Transverse colon (tissue), 4 donors: Measurements from ENCODE around the gene SAMHD1. TPM values are rescaled to one million over a fixed set of nuclear protein-coding genes. Genes with fewer than 3 reads are reported as not detected.
"Not testable (repeated sequence)": the region's sequence is repeated elsewhere in the genome, so short reads cannot be mapped to it uniquely, and the experiment has no call there.

ENCODE experiments used
- DNase-seq: peaks from one replicate; pipeline ENCODE4 v3.0.0-alpha.2; 2019
- H3K27ac ChIP-seq, 4 donors: fragments of 200-600 bp; sonication (generic); 2 replicates each; pipeline ENCODE4 v1.5.1; 2016 to 2018; ENCODE audit warnings: inconsistent platforms in 4 of 4
- H3K27me3 ChIP-seq: fragments of 200-600 bp; sonication (generic); 2 replicates; pipeline ENCODE4 v1.5.1; 2017; ENCODE audit warnings: inconsistent platforms
- H3K36me3 ChIP-seq, 4 donors: fragments of 200-600 bp; sonication (generic); 2 replicates each; pipeline ENCODE4 v1.5.1; 2017 to 2019; ENCODE audit warnings: inconsistent platforms in 4 of 4
- H3K4me1 ChIP-seq, 4 donors: fragments of 200-600 bp; sonication (generic); 2 replicates each; pipeline ENCODE4 v1.5.1; 2017 to 2020; ENCODE audit warnings: inconsistent platforms in 4 of 4
- H3K4me3 ChIP-seq, 4 donors: fragments of 200-600 bp; sonication (generic); 1 replicate in 1 of 4; 2 replicates in 3 of 4; pipeline versions ENCODE4 v1.5.1 to v1.6.1; 2017 to 2019; ENCODE audit warnings: inconsistent platforms in 4 of 4
- H3K9me3 ChIP-seq, 2 donors: fragments of 200-600 bp; sonication (generic); 2 replicates each; pipeline ENCODE4 v1.5.1; 2017 to 2019; ENCODE audit warnings: inconsistent platforms in 2 of 2
- EP300 ChIP-seq: sonication (generic); formaldehyde crosslinking; IDR thresholded peaks from one replicate; pipeline ENCODE4 v1.6.1; 2017; ENCODE audit warnings: antibody characterized with exemption, low read depth
- POLR2A ChIP-seq: fragments of 450-650 bp; IDR thresholded peaks from one replicate; pipeline ENCODE4 v1.6.1; 2016; ENCODE audit warnings: antibody characterized with exemption, mild to moderate bottlenecking, moderate library complexity
- POLR2AphosphoS5 ChIP-seq, 3 donors: sonication (generic); formaldehyde crosslinking; IDR thresholded peaks; one replicate each; pipeline ENCODE4 v1.6.1; 2016; ENCODE audit warnings: antibody characterized with exemption in 3 of 3
- WGBS, 2 donors: methylation state at CpG; one replicate each; pipeline ENCODE4 v1.1.5; 2018; ENCODE audit warnings: low coverage in 1 of 2; 5-methylcytosine and 5-hydroxymethylcytosine counted together
- in situ Hi-C, 4 donors: fragments of 200-750 bp; cut with MboI; loops; one replicate each; pipeline versions ENCODE4 v1.15.0 to v1.15.1; 2017; ENCODE audit warnings: low sequenced_read_pairs in 3 of 4, low pct_ligation_motif_present in 1 of 4, low pct_unique_long_range_greater_than_20kb in 1 of 4
- intact Hi-C: fragments of 100-400 bp; cut with DNase I; formaldehyde crosslinking; loops from one replicate; pipeline ENCODE4 v1.15.1; 2023; ENCODE audit warnings: low total_unique reads
- total RNA-seq, 4 donors: library from RNA; depleted of rRNA; stranded (reverse); fragments of >200 nt; gene quantifications; one replicate each; pipeline ENCODE4 v1.1.0, GENCODE V29; 2016
- TF ChIP-seq, protein P1 (sequence below), 5 experiments: fragments of 200-600 bp in 3 of 5; fragments of 450-650 bp in 2 of 5; sonication (generic) in 3 of 5; IDR thresholded peaks; 1 replicate in 2 of 5; 2 replicates in 3 of 5; pipeline ENCODE4 v1.5.1; 2016 to 2017; ENCODE audit warnings: antibody characterized with exemption in 5 of 5, inconsistent platforms in 3 of 5, mild to moderate bottlenecking in 2 of 5, moderate library complexity in 1 of 5

Gene SAMHD1
- total RNA-seq, 4 donors from 2014 or later = 40.6 to 96.9 (median 70.6) TPM

DNA sequence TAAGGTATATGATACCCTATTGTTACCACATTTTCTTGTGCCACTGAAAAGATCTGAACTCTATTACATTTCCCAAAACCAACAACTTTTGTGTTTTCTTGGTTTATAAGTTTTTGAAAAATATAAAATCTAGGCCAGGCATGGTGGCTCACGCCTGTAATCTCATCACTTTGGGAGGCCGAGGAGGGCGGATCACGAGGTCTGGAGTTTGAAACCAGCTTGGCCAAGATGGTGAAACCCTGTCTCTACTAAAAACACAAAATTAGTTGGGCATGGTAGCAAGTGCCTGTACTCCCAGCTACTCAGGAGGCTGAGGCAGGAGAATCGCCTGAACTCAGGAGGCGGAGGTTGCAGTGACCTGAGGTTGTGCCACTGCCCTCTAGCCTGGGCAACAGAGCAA, 34.3 kb downstream of the SAMHD1 start:
- H3K4me1 ChIP-seq = no peaks in the 10 kb centered on the region
- H3K27me3 ChIP-seq = no peaks in the 10 kb centered on the region
- H3K27ac ChIP-seq = no peak overlapping the region
- H3K9me3 ChIP-seq = no peaks in the 10 kb centered on the region
- 96 to 100% methylated on average over 6 of the region's 6 CpGs for WGBS, 2 donors
- H3K4me3 ChIP-seq = no peak overlapping the region
- H3K36me3 ChIP-seq = peaks cover 0 to 40% (median 13%) of the 10 kb centered on the region in 4 donors
- intact Hi-C loops = no loop called here
- in situ Hi-C loops = no loop called here
- no peak for TF ChIP-seq POLR2AphosphoS5 (IDR thresholded peaks at IDR 0.05)
- TF ChIP-seq, protein P1, sequence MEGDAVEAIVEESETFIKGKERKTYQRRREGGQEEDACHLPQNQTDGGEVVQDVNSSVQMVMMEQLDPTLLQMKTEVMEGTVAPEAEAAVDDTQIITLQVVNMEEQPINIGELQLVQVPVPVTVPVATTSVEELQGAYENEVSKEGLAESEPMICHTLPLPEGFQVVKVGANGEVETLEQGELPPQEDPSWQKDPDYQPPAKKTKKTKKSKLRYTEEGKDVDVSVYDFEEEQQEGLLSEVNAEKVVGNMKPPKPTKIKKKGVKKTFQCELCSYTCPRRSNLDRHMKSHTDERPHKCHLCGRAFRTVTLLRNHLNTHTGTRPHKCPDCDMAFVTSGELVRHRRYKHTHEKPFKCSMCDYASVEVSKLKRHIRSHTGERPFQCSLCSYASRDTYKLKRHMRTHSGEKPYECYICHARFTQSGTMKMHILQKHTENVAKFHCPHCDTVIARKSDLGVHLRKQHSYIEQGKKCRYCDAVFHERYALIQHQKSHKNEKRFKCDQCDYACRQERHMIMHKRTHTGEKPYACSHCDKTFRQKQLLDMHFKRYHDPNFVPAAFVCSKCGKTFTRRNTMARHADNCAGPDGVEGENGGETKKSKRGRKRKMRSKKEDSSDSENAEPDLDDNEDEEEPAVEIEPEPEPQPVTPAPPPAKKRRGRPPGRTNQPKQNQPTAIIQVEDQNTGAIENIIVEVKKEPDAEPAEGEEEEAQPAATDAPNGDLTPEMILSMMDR (IDR thresholded peaks at IDR 0.05) = no peak
- no peak for TF ChIP-seq POLR2A
- no peak for TF ChIP-seq EP300
- no peak for DNase-seq

DNA sequence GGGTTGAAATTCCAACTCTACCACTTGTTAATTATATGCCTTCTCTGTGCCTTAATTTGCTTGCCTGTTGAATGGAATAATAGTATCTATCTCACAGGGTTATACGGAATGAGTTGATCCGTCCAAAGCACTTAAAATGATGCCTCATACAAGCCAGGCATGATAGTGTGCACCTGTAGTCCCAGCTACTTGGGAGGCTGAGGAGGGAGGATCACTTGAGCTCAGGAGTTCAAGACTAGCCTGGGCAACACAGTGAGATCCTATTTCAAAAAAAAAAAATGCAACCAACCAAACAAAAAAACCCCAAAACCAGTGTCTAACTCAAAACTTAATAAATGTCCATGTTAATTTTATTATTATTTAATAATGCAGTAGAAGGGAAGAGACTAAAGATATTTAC, 35.3 kb downstream of the SAMHD1 start:
- Histone ChIP-seq H3K27ac (no peak overlapping the region), H3K9me3 (no peaks in the 10 kb centered on the region), H3K36me3 (peaks cover 0 to 42% (median 18%) of the 10 kb centered on the region in 4 donors), H3K4me3 (no peak overlapping the region), H3K27me3 (no peaks in the 10 kb centered on the region), H3K4me1 (no peaks in the 10 kb centered on the region)
- no peak for DNase-seq
- intact Hi-C loops (no loop called here), in situ Hi-C loops (no loop called here)
- 94 to 95% methylated on average over 2 of the region's 2 CpGs for WGBS, 2 donors
- TF ChIP-seq POLR2AphosphoS5 (IDR thresholded peaks at IDR 0.05) (no peak), EP300 (no peak), POLR2A (no peak)
- TF ChIP-seq, protein P1 (IDR thresholded peaks at IDR 0.05) = no peak

DNA sequence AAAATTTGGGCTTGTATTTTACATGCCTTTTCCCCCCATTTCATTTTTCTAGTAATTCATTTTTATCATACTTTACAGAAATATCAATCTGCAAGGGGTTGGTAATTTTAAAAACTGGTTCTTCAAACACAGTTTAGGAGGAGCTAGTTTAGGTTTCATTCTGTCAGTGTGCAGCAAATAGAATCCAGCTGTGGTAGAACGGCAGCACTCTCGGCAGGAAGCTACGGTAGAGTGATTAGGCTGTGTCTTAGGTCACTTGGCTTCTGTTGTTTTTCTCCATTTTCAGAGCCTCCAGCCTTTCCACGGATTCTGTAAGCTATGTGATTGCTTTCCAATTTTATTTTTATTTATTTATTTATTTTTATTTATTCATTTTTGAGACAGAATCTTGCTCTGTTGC, 42.9 kb downstream of the SAMHD1 start:
- DNase-seq = no peak
- intact Hi-C loops = no loop called here
- H3K4me3 ChIP-seq = no peak overlapping the region
- no peak overlapping the region for H3K27ac ChIP-seq
- WGBS, 2 donors = 57 to 71% methylated on average over 4 of the region's 4 CpGs
- H3K4me1 ChIP-seq = no peaks in the 10 kb centered on the region
- no peak for TF ChIP-seq POLR2A
- TF ChIP-seq, protein P1 (IDR thresholded peaks at IDR 0.05) = no peak
- no peak for TF ChIP-seq EP300
- TF ChIP-seq POLR2AphosphoS5 (IDR thresholded peaks at IDR 0.05) = no peak
- peaks cover 0 to 64% (median 24%) of the 10 kb centered on the region in 4 donors for H3K36me3 ChIP-seq
- in situ Hi-C loops = no loop called here
- H3K9me3 ChIP-seq = no peaks in the 10 kb centered on the region
- no peaks in the 10 kb centered on the region for H3K27me3 ChIP-seq

DNA sequence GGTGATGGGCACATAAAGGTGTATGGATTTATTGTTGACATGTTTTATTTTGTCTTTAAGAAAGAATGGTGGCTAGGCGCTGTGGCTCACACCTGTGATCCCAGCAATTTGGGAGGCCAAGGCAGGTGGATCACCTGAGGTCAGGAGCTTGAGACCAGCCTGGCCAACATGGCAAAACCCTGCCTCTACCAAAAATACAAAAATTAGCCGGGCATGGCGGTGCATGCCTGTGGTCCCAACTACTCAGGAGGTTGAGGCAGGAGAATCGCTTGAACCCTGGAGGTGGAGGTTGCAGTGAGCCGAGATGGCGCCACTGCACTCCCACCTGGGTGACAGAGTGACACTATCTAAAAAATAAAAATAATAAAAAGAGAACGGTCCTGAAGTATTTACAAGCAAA, 45.4 kb downstream of the SAMHD1 start:
- 98 to 100% methylated on average over 1 to 7 of the region's 7 CpGs for WGBS, 2 donors
- intact Hi-C loops, H3K27ac ChIP-seq, H3K4me3 ChIP-seq, in situ Hi-C loops, DNase-seq, H3K27me3 ChIP-seq, H3K9me3 ChIP-seq, H3K4me1 ChIP-seq: not testable (repeated sequence)
- H3K36me3 ChIP-seq = peaks cover 0 to 67% (median 22%) of the 10 kb centered on the region in 4 donors

DNA sequence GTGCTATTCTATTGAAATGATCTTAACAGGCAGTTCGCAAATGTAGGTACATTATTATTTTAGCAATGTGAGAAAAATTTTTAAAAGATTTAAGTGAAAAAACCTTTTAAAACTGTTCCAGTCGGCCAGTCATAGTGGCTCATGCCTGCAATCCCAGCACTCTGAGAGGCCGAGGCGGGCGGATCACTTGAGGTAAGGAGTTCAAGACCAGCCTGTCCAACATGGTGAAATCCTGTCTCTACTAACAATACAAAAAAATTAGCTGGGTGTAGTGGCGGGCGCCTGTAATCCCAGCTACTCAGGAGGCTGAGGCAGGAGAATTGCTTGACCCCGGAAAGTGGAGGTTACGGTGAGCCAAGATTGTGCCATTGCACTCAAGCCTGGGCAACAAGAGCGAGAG, 45.9 kb downstream of the SAMHD1 start:
- H3K9me3 ChIP-seq, intact Hi-C loops, in situ Hi-C loops, H3K4me1 ChIP-seq, H3K27me3 ChIP-seq, H3K27ac ChIP-seq, H3K4me3 ChIP-seq, DNase-seq: not testable (repeated sequence)
- H3K36me3 ChIP-seq = peaks cover 0 to 64% (median 23%) of the 10 kb centered on the region in 4 donors
- WGBS, 2 donors = 95 to 100% methylated on average over 3 to 10 of the region's 10 CpGs
